ENCODE measurements around the gene ARHGEF12. TPM values are rescaled to one million over a fixed set of nuclear protein-coding genes. Genes with fewer than 3 reads are reported as not detected.

ARHGEF12 gene
- total RNA-seq, 4 donors from 2014 or later: 99.7 to 135 (median 112) TPM

GRCh38 chr11:120336641-120337354 lies 585 bp downstream of the ARHGEF12 start:
- peak overlapping the region; percentile 91 to 99 (median 94) for H3K27ac ChIP-seq
- 0 to 5% methylated on average over 4 to 8 of the region's 56 CpGs for WGBS, 2 donors (ENCODE audit: low coverage in 1 of 2)
- H3K27me3 ChIP-seq: no peaks in the 10 kb centered on the region
- TF ChIP-seq CTCF (IDR thresholded peaks at IDR 0.05) (no peak), POLR2A (IDR thresholded peaks at IDR 0.05) (peak; percentile 14 to 32)
- no peaks in the 10 kb centered on the region for H3K36me3 ChIP-seq
- ATAC-seq: peak; percentile 29
- no peaks in the 10 kb centered on the region for H3K9me3 ChIP-seq
- peaks cover 0 to 77% (median 6%) of the 10 kb centered on the region in 3 donors for H3K4me1 ChIP-seq
- H3K4me3 ChIP-seq: peak overlapping the region; percentile 81 to 89

GRCh38 chr11:120337355-120338106 lies 1.3 kb downstream of the ARHGEF12 start:
- peaks cover 3 to 77% (median 6%) of the 10 kb centered on the region in 3 donors for H3K4me1 ChIP-seq
- H3K36me3 ChIP-seq: no peaks in the 10 kb centered on the region
- H3K9me3 ChIP-seq: no peaks in the 10 kb centered on the region
- no peak for ATAC-seq
- no peak for TF ChIP-seq EP300 (IDR thresholded peaks at IDR 0.05)
- TF ChIP-seq POLR2A (IDR thresholded peaks at IDR 0.05): no peak
- no peak for TF ChIP-seq CTCF (IDR thresholded peaks at IDR 0.05)
- no peak for TF ChIP-seq POLR2AphosphoS5 (IDR thresholded peaks at IDR 0.05)
- peak overlapping the region; percentile 81 to 89 for H3K4me3 ChIP-seq
- 0 to 5% methylated on average over 9 to 15 of the region's 18 CpGs for WGBS, 2 donors (ENCODE audit: low coverage in 1 of 2)
- H3K27ac ChIP-seq: peak overlapping the region; percentile 91 to 99 (median 94)
- no peaks in the 10 kb centered on the region for H3K27me3 ChIP-seq

GRCh38 chr11:120338107-120338933 lies 2.1 kb downstream of the ARHGEF12 start:
- Histone ChIP-seq H3K27ac (peak overlapping the region; percentile 91 to 99 (median 94)), H3K27me3 (no peaks in the 10 kb centered on the region), H3K4me3 (peak overlapping the region; percentile 81 to 89), H3K4me1 (peaks cover 4 to 77% (median 6%) of the 10 kb centered on the region in 3 donors), H3K9me3 (no peaks in the 10 kb centered on the region), H3K36me3 (no peaks in the 10 kb centered on the region)
- ATAC-seq: no peak
- 16 to 21% methylated on average over 6 to 7 of the region's 7 CpGs for WGBS, 2 donors (ENCODE audit: low coverage in 1 of 2)
- no peak for TF ChIP-seq CTCF (IDR thresholded peaks at IDR 0.05)
- TF ChIP-seq POLR2A (IDR thresholded peaks at IDR 0.05): no peak
- no peak for TF ChIP-seq POLR2AphosphoS5 (IDR thresholded peaks at IDR 0.05)

GRCh38 chr11:120339394-120339890 lies 3.2 kb downstream of the ARHGEF12 start:
- ATAC-seq: no peak
- Histone ChIP-seq H3K36me3 (no peaks in the 10 kb centered on the region), H3K4me1 (peaks cover 10 to 77% (median 15%) of the 10 kb centered on the region in 3 donors), H3K9me3 (no peaks in the 10 kb centered on the region), H3K27me3 (no peaks in the 10 kb centered on the region), H3K4me3 (peak overlapping the region; percentile 81 to 89), H3K27ac (peak overlapping the region in 3 of 4 donors; percentile 65 to 99 (median 94))
- WGBS, 2 donors (ENCODE audit: low coverage in 1 of 2): 7 to 10% methylated on average over 5 to 6 of the region's 6 CpGs
- TF ChIP-seq POLR2A (IDR thresholded peaks at IDR 0.05) (no peak), CTCF (IDR thresholded peaks at IDR 0.05) (no peak), POLR2AphosphoS5 (IDR thresholded peaks at IDR 0.05) (peak; percentile 30), EP300 (IDR thresholded peaks at IDR 0.05) (no peak)
